GM12878 (cell line): Measurements from ENCODE around the gene GPSM3. TPM values are rescaled to one million over a fixed set of nuclear protein-coding genes. Genes with fewer than 3 reads are reported as not detected.

Experiments used
- ATAC-seq: fragments of 200-7000 bp; cut with Tn5 transposase; 3 replicates; pipeline ENCODE4 v1.9.1; 2020; ENCODE audit warnings: mild to moderate bottlenecking, moderate library complexity
- BruUV-seq: library from RNA; stranded (reverse); fragments of 400-500 nt; replicated peaks from 2 replicates; lab custom pipeline; 2021; lab: Mats Ljungman, UMichigan
- CTCF ChIA-PET: fragments of 300-600 bp; sonication (Branson Sonifier 250); formaldehyde crosslinking; extraction: SDS; loops from one replicate; lab custom pipeline; 2021; ENCODE audit warnings: inconsistent platforms; lab: Yijun Ruan, JAX
- POLR2A ChIA-PET: fragments of 350-600 bp; formaldehyde crosslinking; extraction: SDS; loops from one replicate; lab custom pipeline; 2021; ENCODE audit warnings: inconsistent platforms; lab: Charles Lee
- RAD21 ChIA-PET: fragments of 300-600 bp; sonication (Branson Sonifier 250); formaldehyde crosslinking; loops from one replicate; lab custom pipeline; 2023; ENCODE audit warnings: antibody characterized with exemption; ENCODE audit not compliant: unreplicated experiment; lab: Charles Lee
- SMC1A ChIA-PET: fragments of 300-600 bp; sonication (Branson Sonifier 250); formaldehyde crosslinking; loops from one replicate; lab custom pipeline; 2023; ENCODE audit not compliant: unreplicated experiment, uncharacterized antibody; lab: Charles Lee
- DNase-seq: peaks from one replicate; pipeline ENCODE4 v3.0.0-alpha.2; 2011; ENCODE audit warnings: low read depth, low spot score
- FAIRE-seq: peaks from 3 replicates; lab custom pipeline; 2011; peaks lifted over from hg19 to GRCh38; lab: Jason Lieb, UNC
- H2AFZ ChIP-seq: 2 replicates; pipeline ENCODE4 v1.6.0; 2011; ENCODE audit warnings: low read depth, low read length, control low read depth; ENCODE audit not compliant: control insufficient read depth
- H3K27ac ChIP-seq: 2 replicates; pipeline ENCODE4 v1.5.1; 2011; ENCODE audit warnings: control low read depth; ENCODE audit not compliant: control insufficient read depth, insufficient read depth
- H3K27me3 ChIP-seq, 2 experiments: replicated peaks in 1 of 2; 2 replicates each; pipeline versions ENCODE4 v1.6.0 to v1.6.1; 2011; ENCODE audit warnings: low read length in 1 of 2; ENCODE audit not compliant: control insufficient read depth in 2 of 2, insufficient read depth in 2 of 2
- H3K36me3 ChIP-seq, 2 experiments: 2 replicates each; pipeline ENCODE4 v1.5.1; 2011; ENCODE audit warnings: low read length in 1 of 2; ENCODE audit not compliant: control insufficient read depth in 2 of 2, insufficient read depth in 2 of 2
- H3K4me1 ChIP-seq: 2 replicates; pipeline ENCODE4 v1.6.1; 2011; ENCODE audit warnings: mild to moderate bottlenecking, low read length, moderate library complexity, mixed read lengths; ENCODE audit not compliant: control insufficient read depth, insufficient read depth
- H3K4me2 ChIP-seq: 2 replicates; pipeline ENCODE4 v1.6.0; 2011; ENCODE audit warnings: control low read depth; ENCODE audit not compliant: control insufficient read depth, insufficient read depth
- H3K4me3 ChIP-seq: fragments of 200-600 bp; sonication (generic); 2 replicates; pipeline ENCODE4 v1.5.1; 2016
- H3K79me2 ChIP-seq: 2 replicates; pipeline ENCODE4 v1.6.0; 2011; ENCODE audit warnings: low read length; ENCODE audit not compliant: control insufficient read depth, insufficient read depth
- H3K9ac ChIP-seq: 2 replicates; pipeline ENCODE4 v1.8.0; 2011; ENCODE audit warnings: low read length, control low read depth, mixed read lengths; ENCODE audit not compliant: control insufficient read depth, insufficient read depth
- H3K9me3 ChIP-seq: replicated peaks from 3 replicates; pipeline ENCODE4 v1.5.1; 2011; ENCODE audit warnings: mild to moderate bottlenecking, low read length; ENCODE audit not compliant: control insufficient read depth, insufficient read depth
- H4K20me1 ChIP-seq: 2 replicates; pipeline ENCODE4 v1.6.0; 2011; ENCODE audit not compliant: control insufficient read depth, insufficient read depth
- RFX5 ChIP-seq: IDR thresholded peaks from 2 replicates; pipeline ENCODE4 v1.6.1; 2011; ENCODE audit warnings: low read depth, low read length, improper control_type of control experiment
- SPI1 ChIP-seq: IDR thresholded peaks from 2 replicates; pipeline ENCODE4 v1.6.1; 2011; ENCODE audit warnings: low read depth, mild to moderate bottlenecking, low read length, moderate library complexity, borderline replicate concordance; ENCODE audit not compliant: insufficient read depth
- ZNF207 ChIP-seq: fragments of 450-650 bp; IDR thresholded peaks from 2 replicates; pipeline ENCODE4 v1.6.1; 2014; ENCODE audit warnings: antibody characterized with exemption, mild to moderate bottlenecking, borderline replicate concordance
- WGBS: methylation state at CpG from one replicate; pipeline ENCODE4 v1.1.6; 2016; ENCODE audit warnings: low lambda C conversion rate; ENCODE audit not compliant: insufficient replicate concordance, insufficient coverage; ENCODE audit errors: missing lambda C conversion rate; 5-methylcytosine and 5-hydroxymethylcytosine counted together
- in situ Hi-C: fragments of 300-500 bp; cut with MboI; formaldehyde crosslinking; loops from 9 replicates; pipeline ENCODE4 v1.14.3; 2018; ENCODE audit warnings: mixed read lengths
- intact Hi-C: fragments of 100-400 bp; cut with micrococcal nuclease; formaldehyde crosslinking; loops from one replicate; pipeline ENCODE4 v1.14.2; 2022; ENCODE audit not compliant: unreplicated experiment
- polyA plus RNA-seq, 11 experiments: library from polyadenylated mRNA; depleted of rRNA in 4 of 11; unstranded in 6 of 11; stranded (reverse) in 5 of 11; fragments of >200 nt; fragmentation: Nextera tagmentation in 4 of 11; fragmentation: Illumina TruSeq in 1 of 11; extraction: Ambion mirVana in 4 of 11; extraction: Trizol in 1 of 11; gene quantifications; 1 replicate in 1 of 11; 2 replicates in 10 of 11; pipeline versions ENCODE4 v1.2.1 to v1.2.3, GENCODE V29; 2011 to 2016; ENCODE audit warnings: inconsistent platforms in 2 of 11, missing spikeins in 2 of 11, low read depth in 1 of 11
- total RNA-seq, 4 experiments: library from RNA; depleted of rRNA in 3 of 4; stranded (reverse); fragments of >200 nt in 3 of 4; fragmentation: Illumina TruSeq in 1 of 4; extraction: Trizol in 1 of 4; gene quantifications; 2 replicates each; pipeline versions ENCODE4 v1.2.1 to v1.2.3, GENCODE V29; 2013 to 2021
- TF ChIP-seq, protein P1 (sequence below): IDR thresholded peaks from 2 replicates; pipeline ENCODE4 v1.6.1; 2011; ENCODE audit warnings: mild to moderate bottlenecking, low read depth, low read length, moderate library complexity; ENCODE audit not compliant: insufficient replicate concordance

Gene GPSM3
- total and polyA plus RNA-seq, 10 of the 15 experiments (the other 5 are each of a cell fraction or from before 2014, with no cell fraction given) = 22.0 to 137 (median 113) TPM

DNA sequence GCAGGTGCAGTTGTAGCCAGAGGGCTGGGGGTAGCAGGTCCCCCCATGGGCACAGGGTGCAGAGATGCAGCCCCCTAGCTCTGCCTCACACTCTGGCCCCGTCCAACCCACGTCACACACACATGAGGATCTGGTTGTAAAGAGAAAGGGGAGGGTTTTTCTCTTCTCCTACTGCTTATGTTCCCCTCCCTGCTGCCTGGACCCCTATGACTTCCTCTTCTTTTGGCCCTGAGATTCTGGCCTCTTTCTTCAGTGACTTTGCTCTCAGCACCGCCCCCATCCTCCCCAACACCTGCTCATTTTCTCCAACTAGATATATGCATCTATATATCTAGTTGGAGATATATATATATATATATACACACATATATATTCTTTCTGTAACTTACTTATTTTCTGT lies 21.7 kb upstream of the GPSM3 start:
- FAIRE-seq = no peak
- WGBS = 3% methylated on average over 3 of the region's 3 CpGs
- Histone ChIP-seq H3K4me2 (no peak overlapping the region), H3K27ac (no peak overlapping the region), H3K9me3 (no peaks in the 10 kb centered on the region), H3K79me2 (no peaks in the 10 kb centered on the region), H3K4me3 (no peak overlapping the region), H2AFZ (no peak overlapping the region), H3K4me1 (no peaks in the 10 kb centered on the region), H3K36me3 (no peaks in the 10 kb centered on the region), H3K9ac (no peak overlapping the region), H3K27me3 (peaks cover 2 to 3% of the 10 kb centered on the region in 2 experiments; a peak in 3 of 4 replicates), H4K20me1 (no peaks in the 10 kb centered on the region)
- intact Hi-C loops = no loop called here
- TF ChIP-seq SPI1 (0 out of 2 replicates have a peak, but pooled peaks have one; percentile 3), RFX5 (no peak)
- no peak for DNase-seq
- ChIA-PET CTCF (interaction anchor here (0.6 kb wide), 1 partner anchor 11 kb away, joined by 4 read pairs; no protein-coding TSS in a partner anchor), SMC1A (no interaction called here), RAD21 (no interaction called here), POLR2A (no interaction called here)
- in situ Hi-C loops = no loop called here
- no peak for ATAC-seq
- BruUV-seq = no TSS peak

DNA sequence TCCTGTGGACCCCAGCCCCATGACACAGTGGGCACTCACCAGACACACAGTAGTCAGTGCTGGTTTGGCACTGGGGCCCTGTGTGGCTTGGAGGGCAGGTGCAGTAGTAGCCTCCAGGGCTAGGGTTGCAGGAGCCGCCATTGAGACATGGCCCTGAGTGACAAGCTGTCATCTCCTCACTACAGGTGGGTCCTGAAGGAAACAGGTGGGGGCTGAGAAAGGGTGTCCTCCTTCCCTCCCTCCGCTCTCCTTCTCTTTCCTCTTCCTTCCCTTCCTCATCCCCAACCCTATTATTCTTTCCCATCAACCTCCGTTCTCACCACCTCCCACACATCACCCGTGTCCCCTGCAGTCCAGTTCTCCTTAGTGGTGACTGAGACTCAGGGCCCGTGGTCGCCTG lies 21.2 kb upstream of the GPSM3 start:
- POLR2A ChIA-PET = no interaction called here
- TF ChIP-seq, protein P1, sequence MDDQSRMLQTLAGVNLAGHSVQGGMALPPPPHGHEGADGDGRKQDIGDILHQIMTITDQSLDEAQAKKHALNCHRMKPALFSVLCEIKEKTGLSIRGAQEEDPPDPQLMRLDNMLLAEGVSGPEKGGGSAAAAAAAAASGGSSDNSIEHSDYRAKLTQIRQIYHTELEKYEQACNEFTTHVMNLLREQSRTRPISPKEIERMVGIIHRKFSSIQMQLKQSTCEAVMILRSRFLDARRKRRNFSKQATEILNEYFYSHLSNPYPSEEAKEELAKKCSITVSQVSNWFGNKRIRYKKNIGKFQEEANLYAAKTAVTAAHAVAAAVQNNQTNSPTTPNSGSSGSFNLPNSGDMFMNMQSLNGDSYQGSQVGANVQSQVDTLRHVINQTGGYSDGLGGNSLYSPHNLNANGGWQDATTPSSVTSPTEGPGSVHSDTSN = no peak
- no peak for TF ChIP-seq ZNF207
- H3K79me2 ChIP-seq = no peaks in the 10 kb centered on the region
- in situ Hi-C loops (no loop called here), intact Hi-C loops (no loop called here)
- H3K27me3 ChIP-seq = peaks cover 2 to 3% of the 10 kb centered on the region in 2 experiments; a peak in 3 of 4 replicates
- H3K4me1 ChIP-seq = no peaks in the 10 kb centered on the region
- ATAC-seq (no peak), FAIRE-seq (no peak), DNase-seq (no peak)
- no peak overlapping the region for H3K4me2 ChIP-seq
- no peak overlapping the region for H3K4me3 ChIP-seq
- RAD21 ChIA-PET = no interaction called here
- no peak overlapping the region for H2AFZ ChIP-seq
- no peaks in the 10 kb centered on the region for H4K20me1 ChIP-seq
- SMC1A ChIA-PET = no interaction called here
- no TSS peak for BruUV-seq
- no peak overlapping the region for H3K27ac ChIP-seq
- no peaks in the 10 kb centered on the region for H3K36me3 ChIP-seq
- WGBS = 61% methylated on average over 6 of the region's 6 CpGs
- H3K9me3 ChIP-seq = no peaks in the 10 kb centered on the region
- CTCF ChIA-PET = interaction anchor here (0.6 kb wide), 1 partner anchor 29 kb away, joined by 3 read pairs; no protein-coding TSS in a partner anchor
- no peak overlapping the region for H3K9ac ChIP-seq
